ENCODE measurements around the gene PDE4B.
"Not testable (repeated sequence)": the region's sequence is repeated elsewhere in the genome, so short reads cannot be mapped to it uniquely, and the experiment has no call there.

The PDE4B gene

GRCh38 chr1:66394603-66395002, 601.9 kb downstream of the PDE4B start:
- no peak for DNase-seq (ENCODE audit: low spot score)

- no peak for DNase-seq (ENCODE audit: low spot score)
Observed at GRCh38 chr1:66395202-66396061, 602.7 kb downstream of the PDE4B start.

GRCh38 chr1:66396212-66396890, 603.7 kb downstream of the PDE4B start:
- no peak for DNase-seq (ENCODE audit: low spot score)

- DNase-seq (ENCODE audit: low spot score), result no peak
Observed at GRCh38 chr1:66397192-66397591, 604.5 kb downstream of the PDE4B start.

GRCh38 chr1:66399888-66400529, 607.3 kb downstream of the PDE4B start:
- no peak for DNase-seq (ENCODE audit: low spot score)

GRCh38 chr1:66400660-66401059, 608.0 kb downstream of the PDE4B start:
- DNase-seq (ENCODE audit: low spot score), result no peak

GRCh38 chr1:66401244-66401643, 608.5 kb downstream of the PDE4B start:
- no peak for DNase-seq (ENCODE audit: low spot score)

- DNase-seq (ENCODE audit: low spot score), result no peak
Observed at GRCh38 chr1:66402194-66402593, 609.5 kb downstream of the PDE4B start.

- DNase-seq (ENCODE audit: low spot score), result no peak
Observed at GRCh38 chr1:66403007-66403731, 610.5 kb downstream of the PDE4B start.

GRCh38 chr1:66405061-66405460, 612.4 kb downstream of the PDE4B start:
- no peak for DNase-seq (ENCODE audit: low spot score)

GRCh38 chr1:66411449-66411848, 618.8 kb downstream of the PDE4B start:
- not testable (repeated sequence) for DNase-seq (ENCODE audit: low spot score)

GRCh38 chr1:66412704-66413103, 620.0 kb downstream of the PDE4B start:
- no peak for DNase-seq (ENCODE audit: low spot score)

- no peak for DNase-seq (ENCODE audit: low spot score)
Observed at GRCh38 chr1:66413136-66413837, 620.6 kb downstream of the PDE4B start.

GRCh38 chr1:66413838-66414175, 621.1 kb downstream of the PDE4B start:
- DNase-seq (ENCODE audit: low spot score), result no peak

- DNase-seq (ENCODE audit: low spot score), result no peak
Observed at GRCh38 chr1:66415281-66415680, 622.6 kb downstream of the PDE4B start.

GRCh38 chr1:66415866-66416265, 623.2 kb downstream of the PDE4B start:
- DNase-seq (ENCODE audit: low spot score), result no peak

- no peak for DNase-seq (ENCODE audit: low spot score)
Observed at GRCh38 chr1:66416295-66416694, 623.6 kb downstream of the PDE4B start.

- no peak for DNase-seq (ENCODE audit: low spot score)
Observed at GRCh38 chr1:66418021-66418420, 625.3 kb downstream of the PDE4B start.

GRCh38 chr1:66420171-66420570, 627.5 kb downstream of the PDE4B start:
- not testable (repeated sequence) for DNase-seq (ENCODE audit: low spot score)

GRCh38 chr1:66420906-66421305, 628.2 kb downstream of the PDE4B start:
- not testable (repeated sequence) for DNase-seq (ENCODE audit: low spot score)

- DNase-seq (ENCODE audit: low spot score), result no peak
Observed at GRCh38 chr1:66422804-66423203, 630.1 kb downstream of the PDE4B start.

All from ecto neural progenitor cell (in vitro differentiated cells).